Activated CD4-positive, alpha-beta T cell treated with anti-CD3 and anti-CD28 coated beads, Interleukin-2, amount 50 U/mL, for 16 hours (primary cell): ENCODE measurements around the gene FAM72D.
A peak's percentile ranks its signal among the peaks of the same experiment; 100 is the strongest.
"Not testable (repeated sequence)": the region's sequence is repeated elsewhere in the genome, so short reads cannot be mapped to it uniquely, and the experiment has no call there.

Source experiments
- DNase-seq: peaks from one replicate; pipeline ENCODE4 v3.0.0-alpha.2; 2020

FAM72D gene

DNA sequence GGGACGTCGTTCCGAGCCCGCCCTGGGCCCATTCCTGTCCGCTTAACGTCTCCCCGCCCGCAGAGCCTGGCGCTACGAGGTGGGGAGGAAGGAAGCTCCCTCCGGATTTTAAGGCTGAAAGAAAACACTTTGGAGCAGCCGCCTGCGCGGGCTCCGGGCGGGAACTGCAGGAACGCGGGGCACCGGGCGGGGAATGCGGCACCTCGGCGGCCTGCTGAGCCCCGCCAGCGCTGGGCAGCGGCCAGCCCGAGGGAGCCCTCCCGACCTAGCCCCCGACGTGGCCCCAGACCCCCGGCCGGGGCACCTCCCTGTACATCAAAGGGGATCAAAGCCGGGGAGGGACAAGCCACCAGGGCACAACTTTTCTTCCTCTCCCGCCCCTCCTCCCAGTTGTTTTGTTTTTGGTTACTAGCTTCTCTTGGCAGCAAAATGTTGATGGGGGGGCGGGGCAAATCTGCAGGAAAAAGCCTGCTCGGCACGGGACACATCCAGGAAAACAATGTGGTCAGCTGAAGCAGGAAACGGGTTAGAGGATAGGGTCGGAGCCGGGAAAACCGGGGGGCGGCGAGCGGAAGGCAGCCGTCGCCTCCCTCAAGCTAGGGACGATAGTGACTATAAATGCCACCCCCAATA is 2.1 kb upstream of the FAM72D start:
- peak; percentile 5 for DNase-seq

- DNase-seq: peak; percentile 11
These were observed 1.0 kb upstream of the FAM72D start for GRCh38 chr1:145094655-145095211.

- not testable (repeated sequence) for DNase-seq
These were observed 6.0 kb downstream of the FAM72D start for GRCh38 chr1:145101725-145102124.

- not testable (repeated sequence) for DNase-seq
These were observed 7.5 kb downstream of the FAM72D start for GRCh38 chr1:145103294-145103693.

GRCh38 chr1:145111674-145112073 is 15.9 kb downstream of the FAM72D start:
- DNase-seq: not testable (repeated sequence)

DNA sequence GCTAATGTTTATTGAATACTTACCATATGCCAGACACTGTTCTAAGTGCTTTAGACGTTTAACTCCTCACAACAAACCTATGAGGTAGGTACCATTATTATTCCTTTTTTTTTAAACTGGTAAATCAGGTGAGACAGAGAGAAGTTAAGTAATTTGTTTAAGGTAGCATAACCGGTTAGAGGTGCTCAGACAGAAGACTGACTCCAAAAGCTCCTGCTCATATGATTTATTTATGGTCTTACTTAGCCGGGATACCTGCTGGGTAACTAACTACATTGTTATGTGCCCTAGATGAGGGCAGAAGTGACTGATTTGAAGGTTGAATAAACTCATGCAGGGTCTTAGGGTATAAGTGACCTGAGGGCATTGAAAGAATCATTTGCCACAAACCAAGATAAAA is 16.9 kb downstream of the FAM72D start:
- not testable (repeated sequence) for DNase-seq

GRCh38 chr1:145114560-145115057 is 18.8 kb downstream of the FAM72D start:
- DNase-seq: not testable (repeated sequence)

- not testable (repeated sequence) for DNase-seq
These were observed 20.1 kb downstream of the FAM72D start for GRCh38 chr1:145115587-145116493.

- DNase-seq: not testable (repeated sequence)
These were observed 24.1 kb downstream of the FAM72D start for GRCh38 chr1:145119842-145120241.

DNA sequence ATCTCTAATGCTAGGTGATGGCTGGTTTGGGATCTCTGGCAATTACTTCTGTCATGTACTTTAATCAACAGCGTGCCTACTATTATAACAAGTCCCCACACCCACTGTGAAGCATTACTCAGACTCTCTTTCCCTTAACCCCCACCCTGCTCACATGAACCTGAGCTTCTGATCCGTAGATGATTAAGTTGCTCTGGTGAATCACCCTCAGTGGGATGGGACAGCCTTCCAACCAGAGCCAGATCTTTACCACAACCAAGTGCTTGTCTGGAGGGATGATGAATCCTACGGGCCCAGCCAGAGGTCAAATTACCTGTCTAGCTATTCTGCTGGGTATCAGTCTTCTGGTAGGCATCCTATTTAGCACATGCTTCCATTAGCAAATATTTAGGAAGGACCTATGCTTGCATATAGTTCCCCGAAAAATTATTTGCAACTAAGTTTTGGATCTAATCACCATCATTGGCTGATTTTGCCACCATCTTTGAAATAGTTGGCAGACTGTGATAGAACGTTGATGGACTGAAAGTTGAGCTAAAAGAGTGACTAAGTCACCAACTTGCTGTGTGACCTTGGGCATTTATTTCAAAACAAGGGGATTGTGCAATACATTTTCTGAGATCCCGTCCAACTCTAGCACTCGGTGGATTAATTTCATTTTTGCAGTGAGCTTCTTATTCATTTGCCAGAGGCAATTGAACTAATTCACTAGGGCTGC is 26.7 kb downstream of the FAM72D start:
- DNase-seq: not testable (repeated sequence)

- not testable (repeated sequence) for DNase-seq
These were observed 27.3 kb downstream of the FAM72D start for GRCh38 chr1:145123062-145123395.

GRCh38 chr1:145123992-145124641 is 28.3 kb downstream of the FAM72D start:
- not testable (repeated sequence) for DNase-seq

- not testable (repeated sequence) for DNase-seq
These were observed 29.3 kb downstream of the FAM72D start for GRCh38 chr1:145125112-145125511.

- DNase-seq: not testable (repeated sequence)
These were observed 31.4 kb downstream of the FAM72D start for GRCh38 chr1:145127144-145127543.

DNA sequence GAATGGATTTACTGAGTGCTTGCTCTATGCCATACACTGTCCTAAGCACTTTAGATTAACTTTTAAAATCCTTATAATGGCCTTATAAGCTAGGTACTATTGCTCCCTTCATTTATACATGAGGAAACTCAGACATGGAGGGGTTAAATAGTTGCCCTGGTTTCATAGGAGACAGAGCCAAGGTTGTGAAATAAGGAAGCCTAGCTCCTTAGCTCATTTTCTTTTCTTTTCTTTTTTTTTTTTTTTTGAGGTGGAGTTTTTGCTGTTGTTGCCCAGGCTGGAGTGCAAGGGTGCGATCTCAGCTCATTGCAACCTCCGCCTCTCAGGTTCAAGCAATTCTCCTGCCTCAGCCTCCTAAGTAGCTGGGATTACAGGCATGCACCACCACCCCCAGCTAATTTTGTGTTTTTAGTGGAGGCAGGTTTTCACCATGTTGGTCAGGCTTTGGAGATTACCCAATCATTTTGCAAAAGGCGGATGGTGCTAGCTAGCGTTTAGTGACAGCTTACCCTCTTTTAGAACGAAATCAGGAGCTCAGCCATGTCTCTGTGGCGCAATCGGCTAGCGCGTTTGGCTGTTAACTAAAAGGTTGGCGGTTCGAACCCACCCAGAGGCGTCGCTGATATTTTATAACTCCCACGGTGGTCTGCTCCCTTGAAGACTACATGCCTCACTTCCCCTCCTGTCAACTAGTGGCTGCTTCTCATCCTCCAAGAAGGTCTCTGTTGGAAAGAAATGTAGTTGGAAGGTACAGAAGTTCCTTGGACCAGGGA is 33.1 kb downstream of the FAM72D start:
- not testable (repeated sequence) for DNase-seq

- not testable (repeated sequence) for DNase-seq
These were observed 38.7 kb downstream of the FAM72D start for GRCh38 chr1:145134476-145134875.

DNA sequence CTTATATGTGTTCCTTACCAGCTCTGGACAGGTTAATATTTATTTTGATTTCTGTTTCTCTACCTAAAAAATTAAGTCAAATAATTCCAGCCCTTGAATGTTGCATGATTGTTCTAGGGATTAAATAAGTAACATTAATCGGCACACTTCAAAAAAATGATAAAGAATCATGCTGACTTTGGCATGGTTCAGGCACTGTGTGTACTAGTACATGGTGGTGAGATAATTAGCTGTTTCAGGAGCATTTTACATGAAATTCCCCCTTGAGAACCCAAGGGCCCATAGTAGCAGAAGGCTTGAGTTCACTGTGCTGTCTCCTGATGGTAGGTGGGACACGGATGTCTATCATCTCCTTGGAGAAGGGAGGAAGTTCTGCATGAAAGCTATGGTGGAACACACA is 44.8 kb downstream of the FAM72D start:
- DNase-seq: not testable (repeated sequence)

DNA sequence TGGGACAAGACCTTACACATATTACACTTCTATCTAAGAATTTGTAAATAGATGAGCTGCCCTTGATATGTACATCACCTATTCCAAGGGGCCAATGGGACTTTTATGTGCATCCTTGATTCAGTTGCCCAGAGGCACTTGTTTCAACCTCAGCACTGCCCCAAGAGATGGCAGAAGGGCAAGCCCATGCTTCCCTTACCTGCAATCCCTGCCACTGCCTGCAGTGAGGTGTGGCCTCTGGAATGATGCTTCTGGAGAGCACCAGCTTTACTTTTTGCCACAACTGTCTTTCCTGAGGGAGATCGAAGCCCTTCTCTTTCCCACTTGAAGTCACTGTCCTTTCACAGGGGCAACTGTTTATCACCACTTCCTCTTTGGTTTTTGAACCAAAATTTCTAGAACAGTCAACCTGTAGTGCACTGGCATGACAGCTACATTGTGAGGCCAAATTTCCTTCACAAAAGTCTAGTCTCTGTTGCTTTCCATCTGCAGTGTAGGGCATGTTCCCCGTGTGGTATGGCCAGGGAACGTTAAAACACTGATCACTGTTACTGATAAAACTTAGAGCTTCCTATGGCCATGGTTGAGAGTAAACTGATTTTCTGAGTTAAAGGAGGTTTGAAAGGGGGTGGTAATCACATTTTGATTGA is 48.6 kb downstream of the FAM72D start:
- not testable (repeated sequence) for DNase-seq

DNA sequence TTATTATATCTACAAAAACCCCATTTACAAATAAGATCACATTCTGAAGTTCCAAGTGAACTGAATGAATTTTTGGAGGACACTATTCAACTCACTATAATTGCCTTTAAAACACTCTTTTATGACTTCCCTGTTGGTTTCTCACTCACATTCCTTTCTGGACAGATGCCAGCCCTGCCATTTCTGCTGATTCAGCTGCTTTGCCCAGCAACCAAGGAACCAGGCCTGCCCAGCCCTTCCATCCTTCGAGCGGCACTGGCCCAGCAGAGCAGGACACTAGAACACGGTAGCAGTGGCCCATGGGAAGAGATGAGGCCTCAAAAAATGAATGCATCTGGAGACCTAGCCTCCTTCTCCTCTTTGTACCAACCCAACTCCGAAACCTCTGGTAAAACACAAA is 50.5 kb downstream of the FAM72D start:
- not testable (repeated sequence) for DNase-seq

DNA sequence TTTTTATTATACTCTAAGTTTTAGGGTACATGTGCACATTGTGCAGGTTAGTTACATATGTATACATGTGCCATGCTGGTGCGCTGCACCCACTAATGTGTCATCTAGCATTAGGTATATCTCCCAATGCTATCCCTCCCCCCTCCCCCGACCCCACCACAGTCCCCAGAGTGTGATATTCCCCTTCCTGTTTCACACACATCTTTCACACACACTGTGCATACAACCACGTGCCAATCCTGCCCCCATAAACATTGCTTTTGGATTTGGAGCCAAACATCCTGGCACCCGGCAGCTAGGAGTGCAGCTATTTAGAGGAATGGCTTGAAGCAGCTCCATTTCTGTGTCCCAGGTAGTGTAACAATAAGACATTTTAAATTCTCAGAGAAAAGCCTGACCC is 51.4 kb downstream of the FAM72D start:
- not testable (repeated sequence) for DNase-seq

DNA sequence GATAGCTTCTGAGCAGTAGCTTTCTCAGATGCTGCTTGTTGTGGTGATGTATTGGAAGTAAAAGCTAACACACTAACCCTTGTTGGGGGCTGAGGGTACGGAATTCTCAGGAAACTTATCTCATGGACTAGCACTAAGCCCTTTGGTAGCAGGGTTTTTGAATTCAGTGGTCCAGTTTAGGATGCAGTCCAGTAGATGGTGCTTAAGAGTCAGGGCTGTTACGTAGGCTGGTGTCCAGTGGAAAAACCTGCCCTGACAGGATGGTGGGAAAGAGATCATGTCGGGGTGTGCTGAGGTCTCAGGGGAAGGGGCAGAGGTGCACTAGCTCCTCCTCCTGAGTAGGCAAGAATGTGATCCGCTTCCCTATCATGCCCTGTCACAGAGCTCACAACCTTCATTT is 59.6 kb downstream of the FAM72D start:
- DNase-seq: not testable (repeated sequence)
